DND-41 (cell line): ENCODE data around the gene RIT1.
"Not testable (repeated sequence)": the region's sequence is repeated elsewhere in the genome, so short reads cannot be mapped to it uniquely, and the experiment has no call there.

ENCODE experiments used
- ATAC-seq: fragments of 200-7000 bp; cut with Tn5 transposase; 3 replicates; pipeline ENCODE4 v1.9.1; 2021; ENCODE audit warnings: low read depth; ENCODE audit not compliant: insufficient read depth
- DNase-seq: peaks from one replicate; pipeline ENCODE4 v3.0.0-alpha.2; 2020
- H2AFZ ChIP-seq: 2 replicates; pipeline ENCODE4 v1.6.0; 2012; ENCODE audit warnings: low read depth, low read length
- H3K27ac ChIP-seq: 2 replicates; pipeline ENCODE4 v1.5.1; 2012; ENCODE audit warnings: low read length, inconsistent platforms
- H3K27me3 ChIP-seq: fragments of 200-600 bp; sonication (generic); 2 replicates; pipeline ENCODE4 v1.6.0; 2012; ENCODE audit warnings: low read length, mild to moderate bottlenecking, inconsistent platforms; ENCODE audit not compliant: insufficient read depth, poor library complexity
- H3K36me3 ChIP-seq: 2 replicates; pipeline ENCODE4 v1.5.1; 2012; ENCODE audit warnings: low read length, inconsistent platforms; ENCODE audit not compliant: insufficient read depth
- H3K4me1 ChIP-seq: 2 replicates; pipeline ENCODE4 v1.5.1; 2012; ENCODE audit warnings: mild to moderate bottlenecking, low read length; ENCODE audit not compliant: insufficient read depth
- H3K4me2 ChIP-seq: 2 replicates; pipeline ENCODE4 v1.6.0; 2012; ENCODE audit warnings: mild to moderate bottlenecking, moderate library complexity, low read length, inconsistent platforms; ENCODE audit not compliant: insufficient read depth
- H3K4me3 ChIP-seq, 2 experiments: fragments of 200-600 bp in 1 of 2; shearing (Covaris generic) in 1 of 2; 2 replicates each; pipeline ENCODE4 v1.5.1; 2012 to 2016; ENCODE audit warnings: inconsistent platforms in 2 of 2, low read length in 2 of 2, mild to moderate bottlenecking in 2 of 2, low read depth in 1 of 2, moderate library complexity in 1 of 2
- H3K79me2 ChIP-seq: 2 replicates; pipeline ENCODE4 v1.6.0; 2012; ENCODE audit warnings: low read length, inconsistent platforms; ENCODE audit not compliant: insufficient read depth
- H3K9ac ChIP-seq: 2 replicates; pipeline ENCODE4 v1.6.0; 2012; ENCODE audit warnings: low read depth, mild to moderate bottlenecking, inconsistent platforms, low read length, moderate library complexity
- H3K9me3 ChIP-seq: 2 replicates; pipeline ENCODE4 v1.5.1; 2012; ENCODE audit warnings: low read length, moderate library complexity, mild to moderate bottlenecking, inconsistent platforms; ENCODE audit not compliant: insufficient read depth, severe bottlenecking
- H4K20me1 ChIP-seq: 2 replicates; pipeline ENCODE4 v1.6.0; 2012; ENCODE audit warnings: low read length; ENCODE audit not compliant: insufficient read depth
- CTCF ChIP-seq: IDR thresholded peaks from 2 replicates; pipeline ENCODE4 v1.5.1; 2012; ENCODE audit warnings: borderline replicate concordance, low read length, moderate library complexity, mild to moderate bottlenecking; ENCODE audit not compliant: poor library complexity, severe bottlenecking; ENCODE audit errors: extremely low read depth
- EZH2 ChIP-seq: IDR thresholded peaks from 3 replicates; pipeline ENCODE4 v1.6.1; 2012; ENCODE audit warnings: borderline replicate concordance, low read depth, mild to moderate bottlenecking, moderate library complexity, low read length, inconsistent platforms; ENCODE audit not compliant: severe bottlenecking

RIT1 gene

DNA sequence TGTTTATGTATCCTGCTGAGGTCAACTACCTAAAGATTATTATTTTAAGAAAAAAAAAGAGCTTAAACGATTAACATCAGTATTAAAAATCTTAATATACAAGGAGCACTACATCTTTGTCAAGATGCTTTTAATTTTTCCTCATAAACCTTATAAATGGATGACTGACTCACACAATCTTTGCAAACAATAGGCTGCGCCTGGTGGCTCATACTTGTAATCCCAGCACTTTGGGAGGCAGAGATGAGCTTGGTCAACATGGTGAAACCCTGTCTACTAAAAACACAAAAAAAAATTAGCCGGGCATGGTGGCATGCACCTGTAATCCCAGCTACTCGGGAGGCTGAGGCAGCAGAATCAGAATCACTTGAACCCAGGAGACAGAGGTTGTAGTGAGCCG, 21.3 kb upstream of the RIT1 start:
- Histone ChIP-seq H3K4me3 (peak overlapping the region in 1 of 2 experiments; percentile 78; a peak in 3 of 4 replicates), H3K79me2 (peaks cover 75% of the 10 kb centered on the region), H3K9me3 (no peaks in the 10 kb centered on the region), H3K27me3 (no peaks in the 10 kb centered on the region), H3K36me3 (peaks cover 65% of the 10 kb centered on the region), H2AFZ (no peak overlapping the region), H3K4me1 (peaks cover 46% of the 10 kb centered on the region), H3K4me2 (peak overlapping the region; percentile 92), H3K9ac (peak overlapping the region; percentile 88), H3K27ac (no peak overlapping the region), H4K20me1 (peaks cover 42% of the 10 kb centered on the region)
- no peak for DNase-seq
- TF ChIP-seq EZH2 (no peak), CTCF (no peak)
- ATAC-seq: no peak

GRCh38 chr1:155932081-155932480, 20.9 kb upstream of the RIT1 start:
- Histone ChIP-seq H3K4me1 (peaks cover 46% of the 10 kb centered on the region), H2AFZ (no peak overlapping the region), H4K20me1 (peaks cover 44% of the 10 kb centered on the region), H3K4me3 (peak overlapping the region in 1 of 2 experiments; percentile 78; a peak in 2 of 4 replicates), H3K27me3 (no peaks in the 10 kb centered on the region), H3K36me3 (peaks cover 69% of the 10 kb centered on the region), H3K4me2 (peak overlapping the region; percentile 92), H3K27ac (no peak overlapping the region), H3K9me3 (no peaks in the 10 kb centered on the region), H3K79me2 (peaks cover 79% of the 10 kb centered on the region), H3K9ac (peak overlapping the region; percentile 88)
- no peak for DNase-seq
- no peak for TF ChIP-seq CTCF
- no peak for TF ChIP-seq EZH2
- no peak for ATAC-seq

DNA sequence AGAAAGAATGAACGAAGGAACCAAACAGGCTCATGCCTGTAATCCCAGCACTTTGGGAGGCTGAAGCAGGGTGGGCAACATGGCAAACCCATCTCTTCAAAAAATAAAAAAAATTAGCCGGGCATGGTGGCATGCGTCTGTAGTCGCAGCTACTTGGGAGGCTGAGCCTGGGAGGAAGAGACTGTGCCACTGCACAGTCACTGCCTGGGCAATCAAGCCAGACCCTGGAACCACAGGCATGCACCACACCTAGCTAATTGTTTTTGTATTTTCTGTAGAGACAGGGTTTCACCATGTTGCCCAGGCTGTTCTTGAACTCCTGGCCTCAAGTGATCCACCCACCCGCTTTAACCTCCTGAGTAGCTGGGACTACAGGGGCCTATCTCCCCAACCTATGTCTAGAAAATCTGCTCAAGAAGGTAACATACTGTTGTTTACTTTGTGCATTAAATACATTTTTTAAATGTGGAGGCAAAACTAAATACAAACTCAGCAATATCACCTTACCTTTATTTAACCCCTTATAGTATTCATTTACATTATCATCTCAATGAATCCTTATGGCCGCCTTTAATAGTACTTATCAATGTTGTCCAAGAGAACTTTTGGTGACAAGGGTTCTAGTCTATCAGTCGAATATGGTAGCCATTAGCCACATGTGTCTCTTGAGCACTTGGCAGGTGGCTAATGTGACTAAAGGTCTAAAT, 20.3 kb upstream of the RIT1 start:
- Histone ChIP-seq H3K36me3 (peaks cover 75% of the 10 kb centered on the region), H3K4me2 (peak overlapping the region; percentile 92), H3K79me2 (peaks cover 85% of the 10 kb centered on the region), H3K27ac (no peak overlapping the region), H3K4me3 (peak overlapping the region in 1 of 2 experiments; percentile 78; a peak in 2 of 4 replicates), H3K9ac (peak overlapping the region; percentile 88; the same call in 1 of the 2 replicates), H4K20me1 (peaks cover 46% of the 10 kb centered on the region), H2AFZ (no peak overlapping the region), H3K9me3 (no peaks in the 10 kb centered on the region), H3K27me3 (no peaks in the 10 kb centered on the region), H3K4me1 (peaks cover 46% of the 10 kb centered on the region)
- DNase-seq: no peak
- ATAC-seq: no peak
- no peak for TF ChIP-seq CTCF
- no peak for TF ChIP-seq EZH2

DNA sequence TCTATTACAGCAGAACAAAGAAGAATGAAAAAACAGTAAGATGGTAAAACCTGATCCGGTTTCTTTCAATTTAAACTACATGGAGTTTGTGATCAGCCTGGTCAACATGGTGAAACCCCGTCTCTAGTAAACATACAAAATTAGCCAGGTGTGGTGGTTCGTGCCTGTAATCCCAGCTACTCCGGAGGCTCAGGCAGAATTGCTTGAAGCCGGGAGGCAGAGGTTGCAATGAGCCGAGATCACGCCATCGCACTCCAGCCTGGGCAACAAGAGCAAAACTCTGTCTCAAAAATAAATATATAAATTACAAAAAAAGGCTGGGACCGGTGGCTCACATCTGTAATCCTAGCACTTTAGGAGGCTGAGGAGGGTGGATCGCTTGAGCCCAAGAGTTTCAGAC, 19.6 kb upstream of the RIT1 start:
- not testable (repeated sequence) for ATAC-seq, H3K9me3 ChIP-seq, H2AFZ ChIP-seq, H3K27me3 ChIP-seq, H3K27ac ChIP-seq, DNase-seq
- H3K4me2 ChIP-seq: peak overlapping the region; percentile 92
- peaks cover 93% of the 10 kb centered on the region for H3K79me2 ChIP-seq
- H3K36me3 ChIP-seq: peaks cover 83% of the 10 kb centered on the region
- H3K4me1 ChIP-seq: peaks cover 46% of the 10 kb centered on the region
- peaks cover 53% of the 10 kb centered on the region for H4K20me1 ChIP-seq
- H3K4me3 ChIP-seq: peak overlapping the region in 1 of 2 experiments; percentile 19; a peak in 1 of 4 replicates
- 0 out of 2 replicates have a peak overlapping the region, but pooled peaks have one; percentile 88 for H3K9ac ChIP-seq
